Uterus (tissue), 4 donors: ENCODE measurements around the gene POLR3C. TPM values are rescaled to one million over a fixed set of nuclear protein-coding genes. Genes with fewer than 3 reads are reported as not detected.

Experiments
- DNase-seq, 2 donors: peaks; one replicate each; pipeline ENCODE4 v3.0.0-alpha.2; 2019 to 2020
- H3K27ac ChIP-seq, 2 donors: fragments of 200-600 bp; sonication (generic); 1 replicate in 1 of 2; 2 replicates in 1 of 2; pipeline ENCODE4 v1.5.1; 2016 to 2018
- H3K27me3 ChIP-seq, 2 donors: fragments of 200-600 bp; sonication (generic); one replicate each; pipeline ENCODE4 v1.5.1; 2018 to 2019; ENCODE audit warnings: control low read depth in 1 of 2
- H3K36me3 ChIP-seq, 2 donors: fragments of 200-600 bp; sonication (generic); one replicate each; pipeline ENCODE4 v1.5.1; 2019; ENCODE audit warnings: control low read depth in 1 of 2
- H3K4me1 ChIP-seq, 2 donors: fragments of 200-600 bp; sonication (generic); one replicate each; pipeline ENCODE4 v1.5.1; 2018 to 2019; ENCODE audit warnings: control low read depth in 1 of 2
- H3K4me3 ChIP-seq, 2 donors: fragments of 200-600 bp; sonication (generic); 1 replicate in 1 of 2; 2 replicates in 1 of 2; pipeline ENCODE4 v1.5.1; 2018 to 2019; ENCODE audit warnings: mild to moderate bottlenecking in 1 of 2
- H3K9me3 ChIP-seq, 2 donors: fragments of 200-600 bp; sonication (generic); one replicate each; pipeline ENCODE4 v1.5.1; 2019; ENCODE audit warnings: control low read depth in 1 of 2
- POLR2A ChIP-seq, 2 donors: fragments of 450-650 bp; IDR thresholded peaks; one replicate each; pipeline ENCODE4 v1.6.1; 2016; ENCODE audit warnings: antibody characterized with exemption in 2 of 2, mild to moderate bottlenecking in 1 of 2, moderate library complexity in 1 of 2
- intact Hi-C: fragments of 100-400 bp; cut with DNase I; formaldehyde crosslinking; loops from one replicate; pipeline ENCODE4 v1.15.1; 2023; ENCODE audit warnings: low total_unique reads
- total RNA-seq, 4 donors: library from RNA; depleted of rRNA in 3 of 4; stranded (reverse); fragments of >200 nt in 3 of 4; gene quantifications; one replicate each; pipeline versions ENCODE4 v1.1.0 to v1.2.4, GENCODE V29; 2014 to 2023
- TF ChIP-seq, protein P1 (sequence below), 4 experiments: fragments of 200-600 bp in 2 of 4; fragments of 450-650 bp in 2 of 4; sonication (generic) in 2 of 4; IDR thresholded peaks; one replicate each; pipeline ENCODE4 v1.5.1; 2016 to 2019; ENCODE audit warnings: antibody characterized with exemption in 4 of 4, mild to moderate bottlenecking in 2 of 4, moderate library complexity in 1 of 4
- donor health status: DM: yes; HTN: yes; CAD: no.

The POLR3C gene
- total RNA-seq, 4 donors from 2014 or later = 36.0 to 49.2 (median 42.2) TPM

DNA sequence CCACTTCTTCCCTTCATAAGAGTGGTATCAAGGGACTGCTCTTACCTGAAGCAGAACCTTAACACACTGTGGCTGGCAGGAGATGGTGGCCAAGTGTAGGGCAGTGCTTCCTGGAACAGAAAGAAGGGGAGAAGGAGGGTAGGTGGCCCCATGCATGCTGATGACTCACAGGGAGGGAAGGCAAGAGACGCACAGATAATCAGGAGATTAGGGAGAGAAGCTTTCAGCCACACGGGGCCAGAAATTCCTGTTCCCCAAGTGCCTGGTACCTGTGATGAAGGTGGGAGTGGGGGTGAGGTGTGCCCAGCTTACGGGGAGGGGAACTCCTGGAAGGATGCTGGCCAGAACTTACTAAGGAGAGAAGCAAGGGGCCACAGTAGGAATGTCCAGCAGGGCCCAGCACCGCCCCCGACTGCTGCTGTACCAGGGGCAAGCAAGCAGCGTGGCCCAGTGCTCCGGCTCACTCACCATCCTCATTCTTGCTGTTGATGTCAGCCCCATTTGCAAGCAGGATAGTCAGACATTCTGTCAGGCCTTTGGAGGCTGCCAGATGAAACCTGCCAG, 54.0 kb downstream of the POLR3C start:
- Histone ChIP-seq H3K36me3 (no peaks in the 10 kb centered on the region), H3K27ac (no peak overlapping the region), H3K27me3 (no peaks in the 10 kb centered on the region), H3K4me1 (no peaks in the 10 kb centered on the region), H3K4me3 (no peak overlapping the region), H3K9me3 (no peaks in the 10 kb centered on the region)
- DNase-seq = no peak
- TF ChIP-seq, protein P1, sequence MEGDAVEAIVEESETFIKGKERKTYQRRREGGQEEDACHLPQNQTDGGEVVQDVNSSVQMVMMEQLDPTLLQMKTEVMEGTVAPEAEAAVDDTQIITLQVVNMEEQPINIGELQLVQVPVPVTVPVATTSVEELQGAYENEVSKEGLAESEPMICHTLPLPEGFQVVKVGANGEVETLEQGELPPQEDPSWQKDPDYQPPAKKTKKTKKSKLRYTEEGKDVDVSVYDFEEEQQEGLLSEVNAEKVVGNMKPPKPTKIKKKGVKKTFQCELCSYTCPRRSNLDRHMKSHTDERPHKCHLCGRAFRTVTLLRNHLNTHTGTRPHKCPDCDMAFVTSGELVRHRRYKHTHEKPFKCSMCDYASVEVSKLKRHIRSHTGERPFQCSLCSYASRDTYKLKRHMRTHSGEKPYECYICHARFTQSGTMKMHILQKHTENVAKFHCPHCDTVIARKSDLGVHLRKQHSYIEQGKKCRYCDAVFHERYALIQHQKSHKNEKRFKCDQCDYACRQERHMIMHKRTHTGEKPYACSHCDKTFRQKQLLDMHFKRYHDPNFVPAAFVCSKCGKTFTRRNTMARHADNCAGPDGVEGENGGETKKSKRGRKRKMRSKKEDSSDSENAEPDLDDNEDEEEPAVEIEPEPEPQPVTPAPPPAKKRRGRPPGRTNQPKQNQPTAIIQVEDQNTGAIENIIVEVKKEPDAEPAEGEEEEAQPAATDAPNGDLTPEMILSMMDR (IDR thresholded peaks at IDR 0.05) = no peak
- no peak for TF ChIP-seq POLR2A (IDR thresholded peaks at IDR 0.05)
- intact Hi-C loops = no loop called here

DNA sequence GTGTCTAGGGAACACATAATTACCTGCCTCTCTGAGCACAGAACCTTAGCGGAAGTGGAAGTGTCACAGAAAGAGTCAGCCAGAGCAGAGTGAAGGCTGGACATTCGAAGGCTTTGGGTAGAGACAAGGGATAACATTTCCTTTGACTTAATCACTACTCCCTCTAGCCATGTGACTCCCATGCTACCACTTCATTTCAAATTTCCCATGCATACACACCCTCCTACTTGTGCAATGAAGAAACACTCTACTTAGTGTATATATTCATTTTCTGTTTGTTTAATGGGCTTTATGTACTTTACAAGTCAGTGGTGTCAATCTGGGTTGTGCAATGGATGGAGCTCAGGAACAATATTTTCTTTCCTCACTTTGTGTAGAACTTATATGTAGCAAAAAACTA, 54.7 kb downstream of the POLR3C start:
- intact Hi-C loops = no loop called here
- Histone ChIP-seq H3K36me3 (no peaks in the 10 kb centered on the region), H3K4me3 (no peak overlapping the region), H3K27ac (no peak overlapping the region), H3K27me3 (no peaks in the 10 kb centered on the region), H3K9me3 (no peaks in the 10 kb centered on the region), H3K4me1 (no peaks in the 10 kb centered on the region)
- no peak for TF ChIP-seq POLR2A (IDR thresholded peaks at IDR 0.05)
- TF ChIP-seq, protein P1 (IDR thresholded peaks at IDR 0.05) = no peak
- DNase-seq = no peak

DNA sequence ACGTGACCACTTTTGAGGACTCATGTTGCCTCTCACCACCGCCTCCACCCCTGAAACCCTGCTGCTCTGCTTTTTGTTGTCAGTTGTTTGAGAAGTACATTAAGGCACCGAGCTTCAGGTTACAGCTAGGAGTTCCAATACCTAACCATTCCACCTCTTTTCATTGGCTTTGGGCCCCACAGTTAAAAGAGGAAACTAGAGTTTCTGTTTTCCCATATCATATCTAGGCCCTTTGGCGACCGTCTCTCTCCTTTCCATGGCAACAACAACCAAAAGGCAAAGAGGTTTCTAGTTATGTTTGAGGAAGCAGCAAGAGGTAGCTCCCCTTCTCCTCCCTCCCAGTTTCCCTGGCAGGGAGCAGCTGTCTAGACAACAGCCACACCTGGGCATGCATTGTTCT, 55.8 kb downstream of the POLR3C start:
- Histone ChIP-seq H3K27me3 (no peaks in the 10 kb centered on the region), H3K27ac (no peak overlapping the region), H3K36me3 (no peaks in the 10 kb centered on the region), H3K4me3 (no peak overlapping the region), H3K9me3 (no peaks in the 10 kb centered on the region), H3K4me1 (no peaks in the 10 kb centered on the region)
- intact Hi-C loops = no loop called here
- TF ChIP-seq, protein P1 (IDR thresholded peaks at IDR 0.05) = no peak
- TF ChIP-seq POLR2A (IDR thresholded peaks at IDR 0.05) = no peak
- no peak for DNase-seq

DNA sequence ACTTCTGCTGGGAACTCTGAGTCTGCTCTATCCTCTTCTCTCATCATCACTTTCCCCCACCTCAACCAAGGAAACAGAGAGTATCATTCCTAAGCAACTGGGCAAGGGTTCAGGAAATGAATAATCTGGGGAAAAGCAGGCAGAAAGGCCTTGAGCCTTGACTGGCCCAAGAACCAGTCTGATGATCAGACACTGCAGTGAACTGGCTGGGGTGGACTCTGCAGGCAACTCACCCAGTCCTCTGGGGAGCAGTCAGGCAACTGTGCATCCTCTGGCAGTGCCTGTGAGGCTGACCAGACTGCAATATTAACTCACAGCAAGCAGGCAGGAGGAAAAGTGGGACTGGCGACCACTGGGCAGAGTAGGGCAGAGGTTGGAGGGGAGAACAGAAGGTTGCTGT, 60.7 kb downstream of the POLR3C start:
- intact Hi-C loops = no loop called here
- Histone ChIP-seq H3K27me3 (no peaks in the 10 kb centered on the region), H3K9me3 (no peaks in the 10 kb centered on the region), H3K4me1 (no peaks in the 10 kb centered on the region), H3K36me3 (no peaks in the 10 kb centered on the region), H3K4me3 (no peak overlapping the region), H3K27ac (no peak overlapping the region)
- no peak for DNase-seq
- TF ChIP-seq, protein P1 (IDR thresholded peaks at IDR 0.05) = no peak
- no peak for TF ChIP-seq POLR2A (IDR thresholded peaks at IDR 0.05)

DNA sequence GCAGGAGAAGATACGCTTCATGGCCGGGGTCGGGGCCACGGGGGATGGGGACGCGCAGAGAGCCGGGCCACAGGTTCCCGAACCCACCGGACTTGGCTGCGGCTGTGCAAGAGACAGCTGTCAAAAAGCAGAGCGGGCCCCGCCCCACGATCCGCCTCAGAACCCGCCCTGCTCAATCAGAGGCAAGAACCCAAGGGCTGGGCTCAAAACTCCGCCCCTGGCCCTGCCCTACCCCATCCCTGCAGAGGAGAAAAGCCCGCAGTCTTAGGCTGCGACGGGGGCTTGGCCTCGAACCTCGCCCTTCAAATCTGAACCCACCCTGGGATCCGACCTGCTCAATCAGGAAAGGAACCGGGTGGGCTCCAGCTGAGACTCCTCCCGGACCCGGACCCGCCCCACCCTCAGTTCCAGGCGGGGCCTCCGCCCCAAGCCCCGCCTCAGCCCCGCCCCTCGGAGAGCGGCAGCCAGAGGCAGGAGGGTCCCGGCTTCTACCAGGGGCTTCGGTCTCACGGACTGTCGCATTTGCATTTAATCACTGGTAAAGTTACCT, 61.8 kb downstream of the POLR3C start, which contains the start of gene ANKRD35:
ANKRD35 (minus strand) TSS at position 129 of the 550 bp plus-strand sequence; CDS start at position 21, 108 bp downstream.
- no peaks in the 10 kb centered on the region for H3K4me1 ChIP-seq
- H3K27ac ChIP-seq = peak within 1 kb of the TSS; percentile 56 to 62
- intact Hi-C loops = no loop called here
- no peaks in the 10 kb centered on the region for H3K9me3 ChIP-seq
- H3K27me3 ChIP-seq = no peaks in the 10 kb centered on the region
- no peak for TF ChIP-seq POLR2A (IDR thresholded peaks at IDR 0.05)
- TF ChIP-seq, protein P1 (IDR thresholded peaks at IDR 0.05) = no peak
- H3K36me3 ChIP-seq = no peaks in the 10 kb centered on the region
- peak within 1 kb of the TSS; percentile 60 to 71 for H3K4me3 ChIP-seq
- peak; percentile 76 to 79 for DNase-seq
